ENCODE measurements around the gene SLTM.

DNA sequence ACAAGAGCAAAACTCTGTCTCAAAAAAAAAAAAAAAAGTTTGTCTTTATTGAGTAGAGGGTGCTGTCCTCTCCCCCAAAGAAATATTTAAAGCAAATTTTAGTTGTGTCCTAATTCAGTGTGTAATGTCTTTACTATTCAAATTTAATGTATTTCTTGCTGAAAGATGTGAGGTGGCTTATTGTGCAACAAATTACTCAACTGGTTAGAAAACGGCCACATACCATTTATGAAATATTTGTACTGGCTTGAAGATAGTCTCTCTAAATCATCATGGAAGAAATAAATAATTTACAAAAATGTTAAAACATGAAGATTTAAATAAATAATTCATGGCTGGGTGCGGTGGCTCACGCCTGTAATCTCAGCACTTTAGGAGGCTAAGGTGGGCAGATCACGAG lies 63.0 kb downstream of the SLTM start:
- no peak for TF ChIP-seq EZH2 (IDR thresholded peaks at IDR 0.05; ENCODE audit: insufficient read depth, low read length)
- TF ChIP-seq, protein P1, sequence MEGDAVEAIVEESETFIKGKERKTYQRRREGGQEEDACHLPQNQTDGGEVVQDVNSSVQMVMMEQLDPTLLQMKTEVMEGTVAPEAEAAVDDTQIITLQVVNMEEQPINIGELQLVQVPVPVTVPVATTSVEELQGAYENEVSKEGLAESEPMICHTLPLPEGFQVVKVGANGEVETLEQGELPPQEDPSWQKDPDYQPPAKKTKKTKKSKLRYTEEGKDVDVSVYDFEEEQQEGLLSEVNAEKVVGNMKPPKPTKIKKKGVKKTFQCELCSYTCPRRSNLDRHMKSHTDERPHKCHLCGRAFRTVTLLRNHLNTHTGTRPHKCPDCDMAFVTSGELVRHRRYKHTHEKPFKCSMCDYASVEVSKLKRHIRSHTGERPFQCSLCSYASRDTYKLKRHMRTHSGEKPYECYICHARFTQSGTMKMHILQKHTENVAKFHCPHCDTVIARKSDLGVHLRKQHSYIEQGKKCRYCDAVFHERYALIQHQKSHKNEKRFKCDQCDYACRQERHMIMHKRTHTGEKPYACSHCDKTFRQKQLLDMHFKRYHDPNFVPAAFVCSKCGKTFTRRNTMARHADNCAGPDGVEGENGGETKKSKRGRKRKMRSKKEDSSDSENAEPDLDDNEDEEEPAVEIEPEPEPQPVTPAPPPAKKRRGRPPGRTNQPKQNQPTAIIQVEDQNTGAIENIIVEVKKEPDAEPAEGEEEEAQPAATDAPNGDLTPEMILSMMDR (IDR thresholded peaks at IDR 0.05; ENCODE audit: insufficient read depth, low read depth, low read length): no peak
